GM19043 (cell line): ENCODE results near the gene TIAM2.

ENCODE experiments used
- ATAC-seq: cut with Tn5 transposase; IDR thresholded peaks from one replicate; pipeline ENCODE4 v1.9.1; 2021; ENCODE audit warnings: low read depth; ENCODE audit not compliant: unreplicated experiment

TIAM2 gene

GRCh38 chr6:155021680-155022079 lies 26.6 kb downstream of the TIAM2 start:
- no peak for ATAC-seq

GRCh38 chr6:155022721-155023120 lies 27.6 kb downstream of the TIAM2 start:
- ATAC-seq: no peak

DNA sequence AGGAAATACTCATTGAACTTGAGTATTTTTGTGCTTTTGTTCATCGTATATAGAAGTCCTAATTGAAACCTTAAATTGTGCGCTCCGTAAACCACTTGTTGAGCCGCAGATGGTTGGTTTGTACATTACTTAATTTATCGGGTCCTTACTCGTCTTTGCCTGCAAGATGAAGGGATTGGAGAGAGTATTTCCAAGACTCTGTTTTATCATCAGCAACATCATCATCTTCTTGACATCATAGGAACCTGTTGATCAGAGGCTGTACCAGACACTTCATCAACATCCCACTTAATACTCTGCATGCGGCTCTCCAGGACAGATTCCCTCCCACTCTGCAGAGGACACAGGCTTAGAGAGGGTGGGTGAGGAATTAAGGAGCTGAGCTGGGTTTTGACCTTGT lies 28.6 kb downstream of the TIAM2 start:
- ATAC-seq: no peak

DNA sequence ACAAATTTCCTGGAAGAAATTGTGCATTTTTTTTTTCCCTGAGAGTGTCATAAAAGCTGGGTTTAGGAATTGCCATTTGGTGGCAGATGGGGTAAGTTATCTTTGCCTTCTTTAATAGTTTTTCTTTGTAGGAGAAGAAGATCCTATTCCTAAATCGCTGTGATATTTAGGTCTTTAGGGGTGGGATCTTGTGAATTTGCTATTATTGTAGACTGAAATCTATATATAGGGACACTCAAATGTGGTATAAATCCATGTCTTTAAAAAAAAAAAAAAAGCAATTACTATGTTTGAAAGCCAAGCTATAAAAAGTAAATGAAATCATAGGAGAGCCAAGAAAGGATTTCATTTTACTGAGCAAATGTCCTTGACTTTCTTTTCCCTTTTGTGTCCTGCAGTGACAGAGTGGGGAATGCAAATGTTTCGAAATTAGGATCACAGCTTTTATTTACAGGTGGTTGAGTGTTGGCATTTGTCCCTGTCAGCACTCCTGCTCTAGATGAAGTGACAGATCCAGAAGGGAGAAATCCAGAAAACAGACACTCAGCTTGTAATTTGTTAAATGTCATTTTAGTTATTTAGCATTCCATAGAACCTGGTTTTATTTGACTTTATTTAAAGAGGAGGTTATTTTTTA lies 29.4 kb downstream of the TIAM2 start:
- no peak for ATAC-seq

DNA sequence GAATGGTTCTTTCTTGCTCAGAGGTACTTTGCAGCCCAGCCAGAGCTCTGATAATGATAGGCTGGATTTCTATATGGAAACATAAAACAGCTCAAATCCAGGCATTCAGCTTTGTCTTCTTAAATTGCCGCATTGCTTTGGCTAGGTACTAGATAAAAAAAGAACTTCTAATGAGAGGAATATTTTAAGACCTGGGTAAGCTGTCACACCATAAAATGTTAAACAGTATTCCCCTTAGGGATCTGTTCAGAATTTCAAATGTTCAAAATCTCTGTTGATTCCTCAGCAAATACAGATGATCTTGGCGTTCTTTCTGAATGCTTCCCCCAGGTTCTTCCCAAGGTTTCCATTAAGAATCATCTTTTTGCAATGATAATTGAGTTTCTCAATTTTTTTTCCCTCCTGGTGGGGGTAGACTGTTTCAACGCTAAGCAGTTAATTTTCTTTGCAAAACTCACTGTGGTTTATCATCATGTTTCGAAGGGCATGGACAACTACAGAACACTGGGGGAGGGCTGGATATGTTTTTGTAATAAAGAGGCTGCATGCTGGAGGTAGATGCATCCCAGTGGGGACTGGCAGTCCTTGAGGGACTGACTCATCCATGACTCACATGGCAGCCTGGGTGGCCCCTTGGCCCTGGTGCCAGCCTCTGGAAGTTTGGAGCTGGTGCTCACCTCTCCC lies 31.0 kb downstream of the TIAM2 start:
- ATAC-seq: no peak

DNA sequence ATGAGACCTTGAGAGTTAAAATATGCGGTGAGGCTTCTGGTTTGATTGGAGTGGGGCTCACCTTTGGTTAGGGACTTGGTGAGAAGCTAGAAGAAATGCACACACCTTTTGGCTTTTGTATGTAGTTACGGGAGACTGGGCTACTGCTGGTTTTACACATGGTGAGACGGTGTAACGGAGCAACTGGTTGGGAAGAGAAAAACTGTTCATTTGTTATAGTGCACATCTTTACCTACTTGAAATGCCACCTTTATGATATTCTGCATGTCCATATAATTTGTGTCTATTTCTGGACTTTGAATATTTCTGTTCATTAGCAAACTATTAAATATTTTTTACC lies 31.6 kb downstream of the TIAM2 start:
- no peak for ATAC-seq

- no peak for ATAC-seq
Observed at GRCh38 chr6:155030148-155030720, 35.1 kb downstream of the TIAM2 start.

GRCh38 chr6:155031091-155031490 lies 36.0 kb downstream of the TIAM2 start:
- no peak for ATAC-seq

DNA sequence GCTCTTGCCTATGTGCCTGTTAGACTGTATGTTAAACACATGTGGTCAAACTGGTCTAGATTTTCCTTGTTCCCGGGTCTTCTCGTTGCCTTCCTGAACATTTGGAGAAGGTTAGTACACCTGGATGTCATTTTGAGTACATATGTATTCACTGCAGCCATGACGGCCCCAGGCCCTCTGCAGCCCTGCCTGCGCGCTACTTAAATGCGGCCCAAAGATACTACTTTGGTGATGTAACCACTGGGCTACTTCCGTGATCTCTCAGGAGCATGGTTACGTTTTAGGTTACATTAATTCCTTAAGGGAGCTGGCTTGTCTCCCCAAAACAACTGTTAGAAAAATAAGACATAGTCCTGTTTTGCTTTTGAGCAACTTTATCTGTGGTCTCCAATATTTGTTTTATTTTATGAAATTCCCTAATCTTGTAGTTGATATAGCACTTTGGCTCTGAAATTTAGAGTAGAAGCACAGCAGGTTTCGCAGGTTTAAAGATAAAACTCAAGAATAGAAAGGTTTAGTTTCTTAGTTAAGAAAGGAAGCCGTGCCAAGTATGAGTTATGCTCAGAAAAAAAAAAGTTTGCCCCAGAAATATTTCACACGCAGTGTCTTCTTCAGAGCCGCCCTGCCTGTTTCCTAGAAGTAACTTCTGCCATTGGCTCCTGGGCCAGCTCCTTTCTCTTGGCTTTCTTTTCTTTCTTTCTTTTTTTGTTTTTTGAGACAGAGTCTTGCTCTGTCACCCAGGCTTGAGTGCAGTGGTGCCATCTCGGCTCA lies 38.1 kb downstream of the TIAM2 start:
- ATAC-seq: no peak

DNA sequence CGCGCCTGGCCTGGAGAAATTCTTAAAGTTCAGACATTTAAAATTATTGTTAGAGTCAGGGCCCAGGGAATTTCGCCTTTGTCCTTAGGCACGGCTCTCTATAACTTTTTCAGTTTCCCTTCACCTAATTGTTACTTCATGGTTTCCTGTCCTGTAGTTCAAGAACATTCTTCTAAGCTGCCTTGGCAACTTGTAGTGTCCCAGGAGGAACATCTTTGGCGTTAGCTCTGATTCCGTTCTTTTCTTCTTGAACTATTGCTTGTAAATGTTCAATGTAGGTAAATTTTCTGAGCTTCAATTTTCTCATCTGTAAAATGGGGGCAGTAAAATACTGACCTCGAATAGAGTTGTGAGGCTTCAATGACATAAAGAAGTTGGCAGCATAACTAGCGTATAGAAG lies 41.8 kb downstream of the TIAM2 start:
- no peak for ATAC-seq

- no peak for ATAC-seq
Observed at GRCh38 chr6:155038104-155038503, 43.0 kb downstream of the TIAM2 start.

DNA sequence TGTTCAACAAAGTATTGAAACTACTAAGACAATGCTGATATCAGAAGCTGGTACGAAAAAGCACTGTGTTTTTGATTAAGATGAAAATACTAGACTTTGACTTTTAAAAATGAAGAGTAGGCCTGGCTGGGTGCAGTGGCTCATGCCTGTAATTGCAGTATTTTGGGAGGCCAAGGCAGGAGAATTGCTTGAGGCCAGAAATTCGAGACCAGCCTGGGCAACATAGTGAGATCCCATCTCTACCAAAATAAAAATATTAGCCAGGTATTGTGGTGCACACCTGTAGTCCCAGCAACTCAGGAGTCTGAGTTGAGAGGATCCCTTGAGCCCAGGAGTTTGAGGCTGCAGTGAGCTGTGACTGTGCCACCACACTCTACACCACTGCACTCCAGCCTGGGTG lies 43.4 kb downstream of the TIAM2 start:
- ATAC-seq: no peak

- ATAC-seq: no peak
Observed at GRCh38 chr6:155039618-155040017, 44.5 kb downstream of the TIAM2 start.

GRCh38 chr6:155040154-155040553 lies 45.0 kb downstream of the TIAM2 start:
- no peak for ATAC-seq

- no peak for ATAC-seq
Observed at GRCh38 chr6:155040901-155041650, 46.0 kb downstream of the TIAM2 start.

GRCh38 chr6:155041741-155042279 lies 46.7 kb downstream of the TIAM2 start:
- ATAC-seq: no peak

DNA sequence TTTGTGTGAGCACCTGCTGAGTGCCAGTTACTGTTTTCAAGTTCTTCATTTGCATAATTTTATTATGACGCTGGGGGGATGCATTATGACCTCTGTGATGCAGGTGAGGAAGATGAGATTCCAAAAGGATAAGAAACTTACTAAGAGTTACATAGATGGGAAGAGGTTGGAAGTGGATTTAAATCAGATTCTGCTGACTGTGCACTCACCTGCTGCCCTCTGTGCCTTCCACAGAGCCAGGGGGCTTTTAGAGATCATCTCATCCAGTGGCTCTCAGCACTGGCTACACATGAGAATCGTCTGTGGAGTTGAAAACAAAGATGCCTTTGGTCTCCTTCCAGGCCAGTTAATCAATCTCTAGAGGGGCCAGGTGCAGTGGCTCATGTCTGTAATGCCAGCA lies 47.9 kb downstream of the TIAM2 start:
- ATAC-seq: no peak

DNA sequence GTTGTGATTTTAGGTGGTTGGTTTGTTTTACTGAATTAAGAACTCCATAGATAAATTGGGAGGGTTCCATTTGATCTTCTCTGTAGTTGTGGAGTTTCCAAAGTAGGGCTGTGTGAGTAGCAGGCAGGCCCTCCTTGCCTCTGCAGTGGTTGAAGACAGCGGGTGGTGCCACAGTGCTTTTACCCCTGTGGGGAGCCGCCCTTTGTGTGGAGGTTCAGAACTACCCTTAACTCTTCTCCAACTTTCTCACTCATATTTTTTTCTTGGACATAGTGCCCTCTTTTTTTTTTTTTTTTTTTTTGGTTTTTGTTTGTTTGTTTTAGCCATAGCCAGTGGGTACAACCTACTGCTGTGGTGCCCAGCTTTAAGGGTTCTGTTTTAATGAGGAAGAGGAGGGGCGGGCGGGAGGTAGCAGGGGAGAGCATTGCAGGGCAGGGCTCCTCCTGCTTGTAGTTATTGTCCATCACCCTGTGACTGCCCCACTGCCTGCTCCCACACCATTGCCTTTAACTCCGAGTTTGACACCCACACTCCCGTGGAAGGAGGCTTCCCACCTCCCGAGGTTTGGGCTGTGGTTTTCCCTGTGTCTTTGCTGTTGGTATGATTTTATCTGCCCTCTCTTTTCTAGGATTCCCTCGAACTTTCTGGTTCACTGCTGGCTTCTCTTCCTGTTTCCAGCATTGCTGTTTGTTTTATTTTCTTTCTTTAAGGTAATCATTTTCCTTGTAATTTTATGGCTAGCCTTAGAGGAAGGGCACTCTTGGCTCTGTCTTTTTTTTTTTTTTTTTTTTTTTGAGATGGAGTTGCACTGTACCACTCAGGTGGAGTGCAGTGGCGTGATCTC lies 50.7 kb downstream of the TIAM2 start:
- ATAC-seq: no peak

- ATAC-seq: no peak
Observed at GRCh38 chr6:155047523-155047922, 52.4 kb downstream of the TIAM2 start.

DNA sequence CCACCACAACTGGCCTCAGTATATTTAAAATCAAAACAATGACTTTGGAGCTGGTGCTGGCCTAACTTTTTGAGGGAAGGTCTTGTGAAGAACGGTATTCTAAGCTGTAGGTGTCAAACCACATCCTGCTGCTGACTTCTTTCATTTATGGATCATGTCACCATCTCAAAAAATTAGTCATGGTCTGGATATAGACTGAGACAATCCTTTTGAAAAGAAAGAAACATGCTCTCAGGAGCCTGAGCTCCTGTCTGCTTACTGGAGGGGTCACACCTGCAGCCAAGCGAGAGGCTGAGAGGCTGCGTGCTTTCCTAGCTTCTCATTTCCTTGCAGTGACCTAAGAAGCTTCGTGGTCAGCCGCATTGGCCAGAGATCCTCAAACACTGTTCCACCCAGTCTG lies 55.2 kb downstream of the TIAM2 start:
- ATAC-seq: peak; percentile 85
